ENCODE data around the gene DESI1.

- no peak for TF ChIP-seq POLR2AphosphoS5 (IDR thresholded peaks at IDR 0.05)
- peak in 5 of 6 experiments; percentile 14 to 66 (median 51) for TF ChIP-seq CTCF (IDR thresholded peaks at IDR 0.05)
These were observed 44.0 kb downstream of the DESI1 start for GRCh38 chr22:41576877-41577276.

Measured in upper lobe of left lung (tissue), 4 donors.